GM19395 (cell line): ENCODE measurements around the gene LRRFIP2.
"Not testable (repeated sequence)": the region's sequence is repeated elsewhere in the genome, so short reads cannot be mapped to it uniquely, and the experiment has no call there.

Experiments
- ATAC-seq: cut with Tn5 transposase; IDR thresholded peaks from one replicate; pipeline ENCODE4 v1.9.1; 2021; ENCODE audit warnings: mild to moderate bottlenecking, moderate library complexity; ENCODE audit not compliant: unreplicated experiment

The LRRFIP2 gene, protein sequence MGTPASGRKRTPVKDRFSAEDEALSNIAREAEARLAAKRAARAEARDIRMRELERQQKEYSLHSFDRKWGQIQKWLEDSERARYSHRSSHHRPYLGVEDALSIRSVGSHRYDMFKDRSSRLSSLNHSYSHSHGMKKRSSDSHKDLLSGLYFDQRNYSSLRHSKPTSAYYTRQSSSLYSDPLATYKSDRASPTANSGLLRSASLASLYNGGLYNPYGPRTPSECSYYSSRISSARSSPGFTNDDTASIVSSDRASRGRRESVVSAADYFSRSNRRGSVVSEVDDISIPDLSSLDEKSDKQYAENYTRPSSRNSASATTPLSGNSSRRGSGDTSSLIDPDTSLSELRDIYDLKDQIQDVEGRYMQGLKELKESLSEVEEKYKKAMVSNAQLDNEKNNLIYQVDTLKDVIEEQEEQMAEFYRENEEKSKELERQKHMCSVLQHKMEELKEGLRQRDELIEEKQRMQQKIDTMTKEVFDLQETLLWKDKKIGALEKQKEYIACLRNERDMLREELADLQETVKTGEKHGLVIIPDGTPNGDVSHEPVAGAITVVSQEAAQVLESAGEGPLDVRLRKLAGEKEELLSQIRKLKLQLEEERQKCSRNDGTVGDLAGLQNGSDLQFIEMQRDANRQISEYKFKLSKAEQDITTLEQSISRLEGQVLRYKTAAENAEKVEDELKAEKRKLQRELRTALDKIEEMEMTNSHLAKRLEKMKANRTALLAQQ

GRCh38 chr3:37174532-37175126, at the start of gene LRRFIP2:
TSS of gene LRRFIP2 (minus strand) at chr3:37174582. CDS start at chr3:37148983, 25,599 bp downstream.
- ATAC-seq, result peak; percentile 33

DNA sequence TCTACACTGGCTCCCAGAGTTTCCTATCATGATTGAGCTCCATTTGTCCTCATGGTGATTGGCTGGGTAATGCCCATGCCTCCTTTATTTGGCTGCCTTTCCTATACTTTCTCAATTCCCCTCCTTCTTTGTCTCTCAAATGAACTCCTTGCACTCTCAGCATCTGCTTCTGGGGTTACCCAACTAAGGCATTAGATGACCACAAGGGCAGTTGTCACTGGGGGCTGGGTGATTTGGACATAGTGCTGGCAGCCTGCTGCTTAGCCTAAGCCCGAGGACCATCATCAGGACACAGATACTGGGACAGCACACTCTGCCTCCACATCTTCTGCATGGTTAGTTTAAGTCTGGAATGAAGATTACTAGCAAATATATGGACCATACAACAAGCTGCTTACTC, 49.2 kb upstream of the LRRFIP2 start:
- no peak for ATAC-seq

DNA sequence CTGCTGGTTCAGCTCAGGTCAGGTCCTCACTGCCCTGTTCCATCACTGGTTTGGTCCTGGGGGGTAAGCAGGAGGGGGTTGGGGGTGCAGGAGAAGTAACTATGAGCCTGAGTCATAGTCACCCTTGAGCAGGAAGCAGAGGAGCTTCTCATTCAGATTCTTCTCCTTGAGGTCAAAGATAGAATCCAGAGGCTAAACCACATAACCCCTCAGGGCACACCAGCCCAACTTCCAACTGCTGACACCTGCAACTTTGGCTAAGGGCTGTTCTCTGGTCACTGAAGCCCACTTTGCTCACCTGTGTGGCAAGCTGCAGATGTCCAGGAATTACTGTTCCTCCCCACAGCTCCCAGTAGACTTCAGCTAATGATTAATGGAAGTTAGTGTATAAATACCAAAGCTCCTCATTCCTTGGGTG, 48.8 kb upstream of the LRRFIP2 start:
- ATAC-seq, result no peak

DNA sequence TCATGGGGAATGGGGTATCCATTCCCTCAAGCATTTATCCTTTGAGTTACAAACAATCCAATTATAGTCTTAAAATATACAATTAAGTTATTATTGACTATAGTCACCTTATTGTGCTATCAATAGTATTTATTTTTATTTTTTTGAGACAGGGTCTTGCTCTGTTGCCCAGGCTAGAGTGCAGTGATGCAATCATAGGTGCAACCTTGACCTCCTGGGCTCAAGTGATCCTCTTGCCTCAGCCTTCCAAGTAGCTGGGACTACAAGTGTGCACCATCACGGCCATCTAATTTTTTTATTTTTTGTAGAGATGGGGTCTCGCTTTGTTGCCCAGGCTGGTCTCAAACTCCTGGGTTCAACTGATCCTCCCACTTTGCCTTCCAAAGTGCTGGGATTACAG, 48.2 kb upstream of the LRRFIP2 start:
- ATAC-seq, result not testable (repeated sequence)

GRCh38 chr3:37221407-37221806, 47.0 kb upstream of the LRRFIP2 start:
- no peak for ATAC-seq

GRCh38 chr3:37219266-37219665, 44.9 kb upstream of the LRRFIP2 start:
- ATAC-seq, result no peak

GRCh38 chr3:37218206-37218605, 43.8 kb upstream of the LRRFIP2 start:
- no peak for ATAC-seq

- no peak for ATAC-seq
Measured at GRCh38 chr3:37217098-37217849, 42.9 kb upstream of the LRRFIP2 start.

GRCh38 chr3:37216597-37217097, 42.3 kb upstream of the LRRFIP2 start:
- ATAC-seq, result no peak

- ATAC-seq, result no peak
Measured at GRCh38 chr3:37214076-37214475, 39.7 kb upstream of the LRRFIP2 start.

GRCh38 chr3:37210230-37210629, 35.8 kb upstream of the LRRFIP2 start:
- ATAC-seq, result no peak

DNA sequence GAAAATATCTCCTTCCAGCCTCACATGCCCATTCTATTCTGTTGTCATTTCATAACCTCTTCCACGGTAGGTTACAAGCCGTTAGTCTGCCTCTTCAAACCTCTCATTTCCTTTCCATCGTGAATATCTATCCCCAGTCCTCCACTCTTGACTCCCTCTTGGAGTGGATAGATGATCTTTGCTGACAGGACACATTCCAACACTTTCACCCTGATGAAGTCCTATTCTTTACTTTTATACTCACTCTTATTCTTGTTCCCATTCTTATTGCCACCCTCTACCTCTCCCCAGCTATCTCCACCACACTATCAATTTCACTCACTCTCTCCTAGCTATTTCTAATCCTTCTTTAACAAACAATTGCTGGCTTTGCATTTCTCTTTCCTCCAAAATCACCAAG, 34.2 kb upstream of the LRRFIP2 start:
- ATAC-seq, result not testable (repeated sequence)

- not testable (repeated sequence) for ATAC-seq
Measured at GRCh38 chr3:37208008-37208407, 33.6 kb upstream of the LRRFIP2 start.

- ATAC-seq, result not testable (repeated sequence)
Measured at GRCh38 chr3:37206041-37206440, 31.7 kb upstream of the LRRFIP2 start.

- ATAC-seq, result no peak
Measured at GRCh38 chr3:37204314-37204713, 29.9 kb upstream of the LRRFIP2 start.

- ATAC-seq, result no peak
Measured at GRCh38 chr3:37202035-37202434, 27.7 kb upstream of the LRRFIP2 start.

DNA sequence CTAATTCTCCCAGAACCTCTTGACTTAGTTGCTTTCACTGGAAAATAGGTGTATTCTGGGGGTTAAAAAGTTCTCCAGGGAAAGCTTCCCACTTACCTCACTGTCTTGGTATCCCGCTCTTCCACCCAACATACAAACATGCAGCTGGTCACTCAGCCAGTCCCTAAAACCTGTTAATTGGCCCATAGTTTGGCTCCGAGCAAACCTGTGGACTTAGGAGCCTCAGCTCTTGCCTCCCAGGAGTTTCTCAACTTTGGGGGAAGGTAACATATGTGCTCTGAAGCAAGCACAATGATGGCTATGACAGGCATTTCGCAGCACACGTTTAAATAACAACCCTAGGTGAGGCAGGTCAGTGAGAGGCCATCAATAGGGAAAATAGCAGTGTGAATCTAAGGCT, 25.8 kb upstream of the LRRFIP2 start:
- no peak for ATAC-seq

DNA sequence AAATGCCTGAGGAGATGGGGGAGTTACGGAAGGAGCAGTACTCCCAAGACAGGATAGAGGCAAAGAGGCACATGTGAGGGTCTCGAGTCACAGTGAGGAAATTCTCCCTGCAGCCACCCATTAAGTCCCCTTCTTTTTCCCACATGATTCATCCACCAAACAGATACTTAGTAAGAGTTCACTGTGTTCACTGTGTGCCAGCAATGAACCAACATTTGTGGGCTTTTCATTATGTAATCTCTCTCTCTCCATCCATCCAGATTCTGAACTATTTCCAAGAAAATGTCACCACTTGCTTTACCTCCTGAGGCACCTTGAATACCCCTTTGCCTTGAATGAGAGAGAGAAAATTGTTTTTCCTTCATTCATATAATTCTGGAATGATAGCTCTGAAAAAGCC, 24.6 kb upstream of the LRRFIP2 start:
- ATAC-seq, result no peak

GRCh38 chr3:37198547-37198946, 24.2 kb upstream of the LRRFIP2 start:
- no peak for ATAC-seq

GRCh38 chr3:37197810-37198371, 23.5 kb upstream of the LRRFIP2 start:
- no peak for ATAC-seq

- no peak for ATAC-seq
Measured at GRCh38 chr3:37194533-37194932, 20.2 kb upstream of the LRRFIP2 start.
